DMS114 treated with DMSO at 0.1 percent for 48 hours (cell line): ENCODE data around the gene TAF4B.
A peak's percentile ranks its signal among the peaks of the same experiment; 100 is the strongest.

Experiments
- DNase-seq: peaks from one replicate; lab custom pipeline; 2025; ENCODE audit not compliant: unreplicated experiment; lab: John Stamatoyannopoulos, UW

The TAF4B gene

DNA sequence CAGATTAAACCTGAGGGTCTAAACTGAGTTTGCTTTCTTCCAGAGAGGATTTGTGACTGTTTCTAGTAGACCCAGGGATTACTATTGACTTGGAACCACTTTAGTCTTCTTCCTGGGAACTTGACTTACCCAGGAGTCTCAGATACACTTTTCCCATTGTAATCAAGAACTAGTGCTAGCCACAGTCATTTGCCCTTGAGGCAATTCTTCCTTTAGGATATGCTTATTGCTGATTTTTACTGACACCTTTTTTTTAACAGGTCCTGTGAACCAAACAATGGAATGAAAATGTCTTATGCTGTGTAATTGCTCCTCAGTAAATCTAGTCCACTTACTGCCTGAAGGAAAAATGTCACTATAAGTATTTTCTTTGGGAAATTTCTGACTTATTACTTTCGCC, 78.3 kb downstream of the TAF4B start:
- DNase-seq = no peak

DNA sequence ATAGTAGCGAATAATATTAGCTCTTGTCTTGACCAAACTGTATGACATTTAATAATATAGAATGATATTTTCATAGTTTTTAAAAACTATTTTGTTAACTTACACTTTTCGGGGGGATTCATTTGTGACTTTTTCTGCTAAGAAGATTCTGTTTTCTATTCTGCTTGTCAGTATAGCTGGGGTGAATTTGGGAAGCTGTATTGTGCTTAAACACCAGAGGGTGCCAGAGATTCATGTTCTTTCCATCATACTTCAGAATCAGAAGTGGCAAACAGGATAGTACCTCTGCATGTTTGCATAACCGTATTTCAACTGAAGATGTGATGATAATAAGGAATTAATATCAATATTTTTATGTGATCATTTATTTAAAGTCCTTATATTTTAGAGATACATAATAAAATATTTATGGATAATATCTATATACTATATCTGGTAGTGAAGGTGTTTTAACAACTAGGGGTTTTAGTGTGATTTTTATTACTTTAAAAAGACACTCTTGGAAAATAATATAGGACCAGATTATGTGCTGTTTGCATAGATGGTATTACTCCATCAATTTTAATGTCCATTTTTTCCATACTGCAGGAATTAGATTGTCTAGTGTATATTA, 81.0 kb downstream of the TAF4B start:
- DNase-seq = peak; percentile 54

DNA sequence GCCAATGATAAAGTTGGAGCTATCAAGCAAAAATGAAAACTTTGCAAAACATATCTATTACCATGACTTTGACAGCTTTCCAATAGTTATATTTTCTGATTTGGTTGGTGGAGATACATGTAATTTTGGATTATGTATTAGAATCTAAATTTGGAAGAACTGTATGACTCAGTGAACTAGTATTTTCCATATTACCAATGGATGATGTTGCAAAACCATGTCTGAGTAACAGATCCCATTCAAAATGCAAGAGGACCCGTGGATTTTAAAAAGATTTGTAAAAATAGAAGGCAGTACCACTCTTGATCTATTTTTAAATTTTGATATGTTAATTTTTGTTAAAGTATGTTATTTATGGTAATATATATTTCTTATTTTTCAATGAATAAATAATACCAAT, 83.0 kb downstream of the TAF4B start:
- no peak for DNase-seq

DNA sequence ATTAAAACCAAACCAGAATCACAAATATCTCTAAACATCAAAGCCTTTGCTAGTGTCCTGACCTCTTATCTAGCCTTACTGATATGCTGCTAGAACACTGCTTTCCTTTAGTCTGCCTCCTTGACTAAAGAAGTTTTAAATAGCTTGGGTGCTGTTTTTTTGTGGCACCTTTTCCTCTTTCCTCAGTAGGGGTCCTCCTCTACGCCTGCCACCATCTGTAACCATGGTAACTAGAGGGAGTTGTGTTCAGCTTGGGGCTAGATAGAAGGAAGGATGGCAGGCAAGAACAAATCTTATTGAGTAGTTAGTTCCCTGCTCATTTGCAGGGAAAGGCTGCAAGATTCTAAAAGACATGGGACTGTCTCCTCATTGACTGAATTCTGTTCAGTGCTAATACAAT, 86.0 kb downstream of the TAF4B start:
- no peak for DNase-seq

DNA sequence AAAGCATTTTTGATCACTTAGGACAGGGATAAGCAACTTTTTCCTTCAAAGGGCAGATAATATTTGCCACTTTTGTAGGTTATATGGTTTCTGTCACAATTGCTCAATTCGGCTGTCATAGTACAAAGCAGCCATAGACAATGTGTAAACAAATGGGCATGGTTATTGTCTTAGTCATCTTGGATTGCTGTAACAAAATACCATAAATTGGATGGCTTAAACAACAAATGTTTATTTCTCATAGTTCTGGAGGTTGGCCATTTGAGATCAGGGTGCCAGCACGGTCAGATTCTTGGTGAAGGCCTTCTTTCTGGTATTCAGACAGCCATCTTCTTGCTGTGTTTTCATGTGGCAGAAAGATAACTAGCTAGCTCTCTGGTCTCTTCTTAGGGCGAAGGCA, 91.2 kb downstream of the TAF4B start:
- DNase-seq = no peak

DNA sequence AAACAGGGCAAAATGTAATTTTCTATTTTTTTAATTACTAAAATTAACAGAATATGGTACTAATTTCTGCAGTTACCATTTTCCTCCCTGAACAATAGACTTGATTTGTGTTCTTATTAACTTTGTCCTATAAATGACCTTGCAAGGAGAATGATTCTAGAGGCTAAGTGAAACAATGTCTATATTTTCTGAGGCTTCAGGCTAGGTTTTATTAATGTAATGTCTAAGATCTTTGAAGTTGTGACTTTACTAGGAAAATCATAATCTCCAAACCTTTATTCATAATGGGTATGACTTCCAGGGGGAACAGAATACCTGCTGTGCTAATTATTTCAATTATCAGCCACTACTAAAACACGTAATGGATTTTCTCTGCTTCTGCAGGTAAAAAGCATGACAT, 94.4 kb downstream of the TAF4B start:
- DNase-seq = no peak

DNA sequence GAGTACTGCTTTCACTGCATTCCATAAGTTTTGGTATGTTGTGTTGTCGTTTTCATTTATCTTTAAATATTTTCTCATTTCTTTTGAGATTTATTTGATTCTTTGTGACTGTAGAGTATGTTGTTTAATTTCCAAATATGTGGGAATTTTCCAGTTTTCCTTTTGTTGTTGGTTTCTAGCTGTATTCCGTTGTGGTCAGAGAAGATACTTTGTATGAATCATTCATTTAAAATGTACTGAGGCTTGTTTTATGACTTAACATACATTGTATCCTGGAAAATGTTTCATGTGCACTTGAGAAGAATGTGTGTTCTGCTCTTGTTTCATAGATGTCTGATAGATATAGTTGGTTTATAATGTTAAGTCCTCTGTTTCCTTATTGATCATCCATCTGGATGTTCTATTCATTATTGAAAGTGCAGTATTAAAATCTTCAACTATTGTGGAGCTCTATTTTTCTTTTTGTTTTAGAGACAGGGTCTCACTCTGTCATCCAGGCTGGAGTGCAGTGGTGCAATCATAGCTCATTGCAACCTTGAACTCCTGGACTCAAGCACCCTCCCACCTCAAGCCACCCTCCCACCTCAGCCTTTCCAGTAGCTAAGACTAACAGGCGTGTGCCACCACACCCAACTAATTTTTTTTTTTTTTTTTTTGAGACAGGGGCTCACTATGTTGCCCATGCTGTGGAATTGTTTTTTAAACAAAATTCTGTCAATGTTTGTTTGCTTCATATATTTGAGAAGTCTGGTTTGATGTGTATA, 96.8 kb downstream of the TAF4B start:
- no peak for DNase-seq

DNA sequence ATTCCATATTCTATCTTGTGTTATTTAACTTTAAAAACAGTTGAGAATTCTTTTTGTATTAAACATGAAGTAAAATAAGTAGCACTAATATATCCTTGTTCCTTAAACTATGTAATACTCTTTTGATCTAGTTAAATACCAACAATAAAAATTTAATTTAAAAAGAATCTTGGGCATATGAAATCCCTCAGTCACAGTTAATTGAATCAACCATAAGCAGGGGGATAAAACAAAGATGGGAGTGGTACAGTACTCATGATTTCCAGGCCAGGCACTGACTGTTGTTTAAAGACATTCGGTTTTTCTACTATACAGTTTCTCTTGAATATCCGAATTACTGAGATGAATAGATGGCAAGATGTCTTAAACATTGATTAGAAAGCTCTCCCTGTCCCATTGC, 99.5 kb downstream of the TAF4B start:
- no peak for DNase-seq

DNA sequence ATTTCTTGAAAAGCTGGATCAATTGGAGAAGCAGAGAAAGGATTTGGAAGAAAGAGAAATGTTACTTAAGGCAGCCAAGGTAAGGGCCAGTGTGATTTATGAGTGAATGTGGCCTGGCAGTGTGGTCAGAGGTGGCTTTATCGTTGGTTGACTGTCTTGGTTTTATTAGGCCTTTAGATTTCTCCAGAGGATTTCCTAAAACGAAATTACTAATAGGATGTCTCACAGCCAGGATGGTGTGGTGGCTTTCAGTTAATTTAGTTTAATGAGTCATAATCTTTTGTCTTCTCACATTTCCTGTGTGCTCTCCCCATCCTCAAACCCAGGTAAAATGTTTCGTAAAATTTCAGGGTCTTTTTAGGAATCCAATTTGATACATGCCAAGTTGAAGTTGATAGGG, 100.8 kb downstream of the TAF4B start:
- no peak for DNase-seq

DNA sequence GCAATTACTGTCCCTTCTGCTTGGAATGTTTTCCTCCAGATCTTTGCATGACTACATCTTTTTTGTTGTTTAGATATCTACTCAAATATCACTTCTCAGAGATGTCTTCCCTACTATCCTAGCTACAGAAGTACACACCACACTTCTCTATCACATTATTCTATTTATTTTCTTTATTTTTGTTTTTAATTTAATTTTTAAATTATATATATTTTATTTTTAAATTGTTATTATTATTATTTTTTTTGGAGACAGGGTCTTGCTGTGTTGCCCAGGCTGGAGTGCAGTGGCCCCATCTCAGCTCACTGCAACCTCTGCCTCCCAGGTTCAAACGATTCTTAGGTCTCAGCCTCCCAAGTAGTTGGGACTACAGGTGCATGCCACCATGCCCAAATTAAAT, 106.7 kb downstream of the TAF4B start:
- no peak for DNase-seq

DNA sequence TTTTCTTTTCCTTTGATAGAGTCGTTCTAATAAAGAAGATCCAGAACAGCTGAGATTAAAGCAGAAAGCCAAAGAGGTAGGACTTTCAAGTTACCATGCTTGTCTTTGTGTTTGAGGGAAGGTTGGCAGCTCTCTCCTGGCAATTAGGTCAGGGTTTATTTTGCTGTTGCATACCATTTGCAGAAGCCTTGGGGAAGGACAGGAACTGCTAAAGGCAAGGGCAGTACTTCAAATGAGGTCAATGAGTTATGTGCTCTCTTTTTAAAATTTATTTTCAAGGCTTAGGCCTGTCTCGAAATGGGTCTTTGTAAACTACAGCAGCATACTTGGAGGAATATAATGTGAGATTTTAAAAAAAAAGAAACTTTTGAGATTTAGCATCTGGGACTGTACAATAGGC, 108.9 kb downstream of the TAF4B start:
- no peak for DNase-seq

DNA sequence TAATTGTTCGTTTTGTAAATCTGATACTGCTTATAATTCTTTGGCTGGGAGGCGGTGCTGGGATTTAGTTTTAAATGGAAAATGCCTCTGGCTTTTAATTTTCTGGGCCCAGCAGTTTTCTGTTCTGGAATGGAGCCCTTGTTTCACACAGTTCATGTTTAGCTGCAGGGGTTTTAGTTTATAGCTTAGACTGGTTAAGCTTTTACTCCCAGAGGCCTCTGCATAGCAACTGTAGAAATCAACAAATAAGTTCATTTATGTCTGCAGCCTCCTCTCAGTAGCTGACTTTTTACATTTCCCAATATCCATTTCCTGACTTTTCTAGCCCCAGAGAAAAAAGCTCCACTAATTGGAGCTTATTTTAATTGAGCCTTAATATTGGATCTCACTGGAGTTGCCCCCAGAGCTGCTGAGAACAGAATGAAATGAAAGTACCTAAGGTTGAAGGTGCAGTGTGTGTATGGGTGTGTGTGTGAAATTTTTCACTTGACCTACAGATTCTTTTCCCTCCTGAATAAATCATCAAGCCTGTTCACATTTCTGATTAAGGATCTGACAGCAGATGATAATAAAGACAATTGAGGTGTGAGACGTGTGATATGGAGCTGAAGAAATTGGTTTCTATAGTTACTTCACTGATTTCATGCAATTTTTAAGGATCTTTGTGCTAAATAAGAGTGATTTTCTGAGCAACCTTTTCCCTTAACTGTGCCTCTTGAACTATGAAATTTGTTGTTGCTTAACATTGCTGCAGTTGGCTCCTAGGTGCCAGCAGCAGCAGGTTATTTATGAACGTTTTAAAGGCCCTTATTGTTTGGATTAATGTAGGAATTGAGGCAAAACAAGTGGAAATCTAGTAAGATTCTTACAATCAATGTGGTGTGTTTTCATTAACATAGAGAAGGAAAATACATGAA, 109.6 kb downstream of the TAF4B start:
- DNase-seq = no peak

DNA sequence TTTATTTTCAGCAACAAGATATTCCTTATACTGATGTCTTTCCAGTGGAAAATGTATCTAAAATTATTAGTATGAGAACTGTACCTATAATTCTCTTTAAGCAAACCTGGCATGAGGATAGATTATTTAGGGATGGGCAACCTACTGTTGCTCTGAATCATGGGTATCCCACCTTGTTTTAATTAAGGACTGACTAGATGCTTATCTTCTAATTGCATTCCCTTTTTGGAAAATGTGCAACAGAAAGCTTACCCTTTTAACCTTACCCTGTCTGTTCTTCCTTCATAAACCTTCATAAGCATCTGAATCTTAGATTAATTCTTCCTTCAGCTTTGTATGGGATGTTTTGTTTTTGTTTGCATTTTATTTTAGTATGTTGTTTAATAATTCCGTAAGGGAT, 110.3 kb downstream of the TAF4B start:
- DNase-seq = no peak

DNA sequence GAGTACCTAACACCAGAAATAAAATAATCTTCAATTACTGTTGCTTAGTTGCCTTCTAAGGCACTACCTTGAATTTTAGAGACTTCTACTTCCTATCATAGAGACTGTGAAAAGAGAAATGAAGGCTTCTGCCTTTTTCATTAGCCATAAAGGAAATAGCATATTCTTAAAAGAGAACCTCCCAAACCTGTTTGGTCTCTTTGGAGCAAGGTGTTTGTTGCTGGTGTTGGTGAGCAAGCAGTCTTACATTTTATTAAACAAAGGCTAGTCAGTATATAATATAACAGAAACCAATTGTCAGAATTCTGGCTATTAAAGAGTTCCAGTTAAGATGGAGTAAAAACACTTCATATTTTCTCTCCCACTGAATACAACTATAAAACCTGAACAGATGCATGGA, 116.4 kb downstream of the TAF4B start:
- DNase-seq = no peak

DNA sequence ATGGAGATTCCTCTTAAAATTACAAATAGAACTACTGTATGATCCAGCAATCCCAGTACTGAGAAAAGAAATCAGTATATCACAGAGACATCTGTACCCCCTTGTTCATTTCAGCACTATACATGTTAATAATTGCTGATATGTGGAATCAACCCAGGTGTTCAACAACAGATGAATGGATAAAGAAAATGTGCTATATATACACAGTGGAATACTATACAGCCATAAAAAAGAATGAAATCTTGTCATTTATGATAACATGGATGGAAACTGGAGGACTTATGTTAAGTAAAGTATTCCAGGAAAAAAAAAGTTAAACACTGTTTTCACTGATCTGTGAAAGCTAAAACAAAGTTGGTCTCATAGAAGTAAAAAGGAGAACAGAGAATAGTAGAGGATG, 124.7 kb downstream of the TAF4B start:
- no peak for DNase-seq

DNA sequence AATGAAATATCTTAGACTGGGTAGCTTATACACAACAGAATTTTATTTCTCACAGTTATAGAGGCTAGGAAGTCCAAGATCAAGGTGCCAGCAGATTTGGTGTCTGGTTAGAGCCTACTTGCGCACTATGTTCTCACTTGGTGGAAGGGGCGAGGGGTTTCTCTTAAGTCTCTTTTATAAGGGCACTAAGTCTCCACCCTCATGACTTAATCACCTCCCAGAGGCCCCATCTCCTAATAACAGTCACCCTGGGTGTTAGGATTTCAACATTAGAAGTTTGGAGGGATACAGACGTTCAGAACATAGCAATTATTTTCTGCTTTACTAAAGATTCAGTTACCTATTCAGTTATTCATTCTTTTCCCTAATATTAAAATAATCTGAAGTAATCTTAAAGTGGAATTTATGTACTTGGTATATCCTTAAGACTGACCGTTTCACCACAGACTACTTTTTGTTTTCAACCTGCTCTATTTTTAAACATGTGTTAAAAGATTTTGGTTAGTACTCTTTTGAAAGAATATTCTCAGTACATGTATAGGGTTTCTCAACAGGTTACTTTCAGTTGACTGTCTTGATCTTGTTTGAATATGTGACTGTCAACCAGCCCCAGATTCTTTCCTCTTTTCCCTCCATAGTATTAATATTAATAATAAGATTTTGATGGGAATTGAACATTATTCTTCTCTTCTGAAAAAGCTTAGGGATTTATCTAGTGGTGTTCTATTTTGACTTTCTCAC, 130.0 kb downstream of the TAF4B start:
- no peak for DNase-seq

DNA sequence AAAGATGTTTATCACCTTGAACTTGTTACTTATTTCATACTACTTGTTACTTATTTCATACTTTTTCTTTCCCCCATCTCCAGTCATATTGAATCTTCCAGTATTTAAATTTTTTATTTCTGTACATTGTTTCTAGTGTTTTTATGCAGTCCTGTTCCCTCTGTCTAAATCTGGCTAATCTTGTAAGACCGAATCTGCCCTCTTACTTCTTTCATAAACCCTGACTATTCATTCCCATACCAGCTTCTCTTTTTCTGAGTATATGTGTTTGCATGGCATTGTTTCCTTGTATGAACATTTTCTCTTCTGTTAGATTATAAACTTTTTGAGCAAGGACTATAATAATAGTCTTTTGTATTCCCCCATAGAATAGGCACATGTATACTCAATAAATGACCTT, 131.7 kb downstream of the TAF4B start:
- no peak for DNase-seq

DNA sequence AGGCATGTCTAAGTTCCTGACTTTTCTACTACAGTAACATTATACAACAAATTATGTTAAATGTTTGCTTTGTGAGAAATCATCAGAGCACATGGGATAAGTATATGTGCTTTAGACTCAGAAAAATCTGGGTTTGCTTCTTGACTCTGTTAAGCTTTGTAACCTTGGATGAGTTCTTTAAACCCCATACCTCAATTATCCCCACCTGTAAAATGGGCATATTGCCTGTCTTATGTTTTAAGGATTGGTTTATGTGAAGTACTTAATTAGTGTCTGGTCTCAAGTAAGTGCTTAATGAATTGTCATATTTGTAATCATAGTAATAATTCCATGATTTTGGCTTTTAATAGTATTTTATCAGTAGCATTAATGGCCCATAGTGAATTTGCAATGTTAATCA, 135.8 kb downstream of the TAF4B start:
- DNase-seq = no peak

DNA sequence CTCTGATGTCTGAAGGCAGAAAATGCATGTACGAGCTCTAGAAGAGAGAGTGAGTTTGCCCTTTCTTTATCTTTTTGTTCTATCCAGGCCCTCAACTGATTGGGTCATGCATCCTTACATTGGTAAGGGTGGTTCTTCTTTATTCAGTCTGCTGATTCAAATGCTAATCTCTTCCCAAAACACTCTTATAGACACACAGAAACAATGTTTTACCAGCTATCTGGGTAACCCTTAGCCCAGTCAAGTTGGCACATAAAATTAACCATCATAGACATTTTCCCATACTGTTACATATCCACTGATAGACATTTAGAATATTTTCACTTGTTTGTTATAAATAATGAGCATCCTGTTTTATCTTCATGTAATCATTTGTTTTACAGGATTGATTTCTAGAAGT, 141.2 kb downstream of the TAF4B start:
- no peak for DNase-seq

DNA sequence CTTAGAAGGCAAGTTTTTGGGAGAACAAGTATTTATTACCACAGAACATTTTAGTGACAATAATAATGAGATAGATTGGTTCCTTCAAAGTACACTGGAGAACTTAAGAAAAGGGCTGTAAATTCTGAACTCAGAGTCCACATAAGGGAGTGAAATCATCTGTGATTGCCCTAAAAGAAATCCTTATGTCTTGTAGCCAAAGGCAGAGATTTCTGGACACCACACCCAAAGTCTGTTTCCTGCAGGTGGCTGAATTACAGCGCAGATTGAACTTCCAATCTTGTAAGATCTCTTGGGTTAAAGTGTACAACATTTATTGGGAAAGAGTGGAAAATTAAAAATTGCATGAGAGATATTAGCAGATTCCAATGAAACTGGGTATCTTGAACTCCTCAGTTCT, 143.8 kb downstream of the TAF4B start:
- no peak for DNase-seq

DNA sequence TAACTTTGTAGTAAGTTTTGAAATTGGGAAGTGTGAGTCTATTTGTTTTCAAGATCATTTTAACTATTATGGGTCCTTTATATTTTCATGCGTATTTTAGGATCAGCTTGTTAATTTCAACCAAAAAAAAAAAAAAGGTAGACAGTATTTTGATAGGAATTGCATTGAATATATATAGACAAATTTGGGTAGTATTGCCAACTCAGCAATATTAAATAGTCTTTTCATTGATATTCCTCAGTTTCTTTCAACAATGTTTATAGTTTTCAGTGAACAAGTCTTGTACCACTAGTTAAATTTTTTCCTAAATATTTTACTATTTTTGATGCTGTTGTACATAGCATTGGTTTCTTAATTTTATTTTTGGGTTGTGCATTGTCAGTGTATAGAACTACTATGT, 149.9 kb downstream of the TAF4B start:
- no peak for DNase-seq
